ENCODE data around the gene KIFAP3. TPM values are rescaled to one million over a fixed set of nuclear protein-coding genes. Genes with fewer than 3 reads are reported as not detected.

KIFAP3 gene
- total and polyA plus RNA-seq, 2 donors (not counting 1 experiment from before 2014, with no cell fraction given) = 30.2 to 42.9 TPM

- Histone ChIP-seq H3K27ac (ENCODE audit: insufficient read depth, low read length) (no peak overlapping the region), H3K9ac (ENCODE audit: insufficient read depth, low read length) (no peak overlapping the region), H3K4me1 (ENCODE audit: control insufficient read depth, extremely low read depth, insufficient read depth, low read length) (no peaks in the 10 kb centered on the region)
Observed at GRCh38 chr1:170075186-170075585, 691 bp upstream of the KIFAP3 start.

GRCh38 chr1:170073893-170074249, 624 bp downstream of the KIFAP3 start:
- Histone ChIP-seq H4K20me1 (ENCODE audit: control insufficient read depth, extremely low read depth, insufficient read depth, low read length) (no peaks in the 10 kb centered on the region), H3K9ac (ENCODE audit: insufficient read depth, low read length) (peak overlapping the region; percentile 78), H2AFZ (ENCODE audit: low read length) (peak overlapping the region; percentile 98), H3K27me3 (ENCODE audit: control insufficient read depth, insufficient read depth, low read length) (no peaks in the 10 kb centered on the region), H3K4me3 (replicated peaks in 1 of 4; ENCODE audit: control extremely low read depth in 1 of 4, insufficient read depth in 1 of 4, low read depth in 3 of 4, low read length in 4 of 4) (peak overlapping the region; percentile 91 to 99 (median 95)), H3K4me2 (ENCODE audit: extremely low read depth, insufficient read depth, low read length) (peak overlapping the region; percentile 85), H3K79me2 (ENCODE audit: control insufficient read depth, insufficient read depth, low read length) (peaks cover 21% of the 10 kb centered on the region), H3K9me3 (ENCODE audit: control insufficient read depth, insufficient read depth, low read depth, low read length) (no peaks in the 10 kb centered on the region), H3K27ac (ENCODE audit: insufficient read depth, low read length) (peak overlapping the region; percentile 86), H3K36me3 (ENCODE audit: control insufficient read depth, insufficient read depth, low read length) (no peaks in the 10 kb centered on the region), H3K4me1 (ENCODE audit: control insufficient read depth, extremely low read depth, insufficient read depth, low read length) (peaks cover 2% of the 10 kb centered on the region)
- TF ChIP-seq EZH2 (IDR thresholded peaks at IDR 0.05; ENCODE audit: low read length, missing control alignments) (no peak), CTCF (conservative IDR thresholded peaks at IDR 0.05 in 1 of 2, IDR thresholded peaks at IDR 0.05 in 1 of 2; ENCODE audit: low read depth in 1 of 2, low read length in 2 of 2) (no peak)
- DNase-seq (ENCODE audit: low read depth in 2 of 2) = no peak

More at GRCh38 chr1:170075186-170075585, 691 bp upstream of the KIFAP3 start:
- Histone ChIP-seq H2AFZ (ENCODE audit: low read length) (peak overlapping the region; percentile 75), H3K4me2 (ENCODE audit: extremely low read depth, insufficient read depth, low read length) (peak overlapping the region; percentile 73), H3K9me3 (ENCODE audit: control insufficient read depth, insufficient read depth, low read depth, low read length) (no peaks in the 10 kb centered on the region), H3K79me2 (ENCODE audit: control insufficient read depth, insufficient read depth, low read length) (peaks cover 18% of the 10 kb centered on the region), H3K4me3 (replicated peaks in 1 of 4; ENCODE audit: control extremely low read depth in 1 of 4, insufficient read depth in 1 of 4, low read depth in 3 of 4, low read length in 4 of 4) (peak overlapping the region; percentile 39 to 97 (median 68)), H4K20me1 (ENCODE audit: control insufficient read depth, extremely low read depth, insufficient read depth, low read length) (no peaks in the 10 kb centered on the region), H3K36me3 (ENCODE audit: control insufficient read depth, insufficient read depth, low read length) (no peaks in the 10 kb centered on the region), H3K27me3 (ENCODE audit: control insufficient read depth, insufficient read depth, low read length) (no peaks in the 10 kb centered on the region)
- DNase-seq (ENCODE audit: low read depth in 2 of 2) = no peak
- TF ChIP-seq CTCF (conservative IDR thresholded peaks at IDR 0.05 in 1 of 2, IDR thresholded peaks at IDR 0.05 in 1 of 2; ENCODE audit: low read depth in 1 of 2, low read length in 2 of 2) = no peak
- TF ChIP-seq EZH2 (IDR thresholded peaks at IDR 0.05; ENCODE audit: low read length, missing control alignments) = no peak

- DNase-seq (ENCODE audit: low read depth in 2 of 2) = no peak
- H3K4me3 ChIP-seq (replicated peaks in 1 of 4; ENCODE audit: control extremely low read depth in 1 of 4, insufficient read depth in 1 of 4, low read depth in 3 of 4, low read length in 4 of 4) = no peak overlapping the region
- TF ChIP-seq EZH2 (IDR thresholded peaks at IDR 0.05; ENCODE audit: low read length, missing control alignments) = no peak
- TF ChIP-seq CTCF (conservative IDR thresholded peaks at IDR 0.05 in 1 of 2, IDR thresholded peaks at IDR 0.05 in 1 of 2; ENCODE audit: low read depth in 1 of 2, low read length in 2 of 2) = no peak
- peaks cover 23% of the 10 kb centered on the region for H3K79me2 ChIP-seq (ENCODE audit: control insufficient read depth, insufficient read depth, low read length)
- no peak overlapping the region for H3K27ac ChIP-seq (ENCODE audit: insufficient read depth, low read length)
- no peak overlapping the region for H3K4me2 ChIP-seq (ENCODE audit: extremely low read depth, insufficient read depth, low read length)
- no peaks in the 10 kb centered on the region for H3K9me3 ChIP-seq (ENCODE audit: control insufficient read depth, insufficient read depth, low read depth, low read length)
- H4K20me1 ChIP-seq (ENCODE audit: control insufficient read depth, extremely low read depth, insufficient read depth, low read length) = no peaks in the 10 kb centered on the region
- no peak overlapping the region for H2AFZ ChIP-seq (ENCODE audit: low read length)
- no peaks in the 10 kb centered on the region for H3K36me3 ChIP-seq (ENCODE audit: control insufficient read depth, insufficient read depth, low read length)
- no peaks in the 10 kb centered on the region for H3K27me3 ChIP-seq (ENCODE audit: control insufficient read depth, insufficient read depth, low read length)
- no peak overlapping the region for H3K9ac ChIP-seq (ENCODE audit: insufficient read depth, low read length)
- H3K4me1 ChIP-seq (ENCODE audit: control insufficient read depth, extremely low read depth, insufficient read depth, low read length) = peaks cover 2% of the 10 kb centered on the region
Observed at GRCh38 chr1:170071378-170071777, 3.1 kb downstream of the KIFAP3 start.
